ENCODE measurements around the gene SIDT2. TPM values are rescaled to one million over a fixed set of nuclear protein-coding genes. Genes with fewer than 3 reads are reported as not detected.

The SIDT2 gene
- total RNA-seq, 4 donors from 2014 or later = 63.4 to 101 (median 81.1) TPM

DNA sequence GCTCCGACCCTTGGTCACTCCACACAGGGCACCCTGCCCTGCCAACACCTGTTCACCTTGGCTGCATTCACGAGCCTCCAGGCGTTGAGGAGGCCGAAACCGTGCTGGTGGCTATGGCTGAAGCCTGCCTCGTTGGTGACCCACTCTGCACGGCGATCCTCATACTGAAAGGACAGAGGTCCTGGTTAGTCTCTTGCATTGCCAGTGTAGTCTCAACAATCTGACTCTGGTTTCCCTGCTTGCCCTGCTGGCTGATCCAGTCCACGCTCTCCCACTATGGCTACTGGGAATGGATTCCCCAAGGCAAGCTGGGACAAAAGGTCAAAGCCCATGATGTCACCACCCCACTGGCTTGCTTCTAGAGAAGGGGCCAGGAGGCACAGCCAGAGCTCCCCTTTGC, 40.5 kb downstream of the SIDT2 start:
- ATAC-seq (ENCODE audit: low FRiP score) = no peak
- TF ChIP-seq, protein P1, sequence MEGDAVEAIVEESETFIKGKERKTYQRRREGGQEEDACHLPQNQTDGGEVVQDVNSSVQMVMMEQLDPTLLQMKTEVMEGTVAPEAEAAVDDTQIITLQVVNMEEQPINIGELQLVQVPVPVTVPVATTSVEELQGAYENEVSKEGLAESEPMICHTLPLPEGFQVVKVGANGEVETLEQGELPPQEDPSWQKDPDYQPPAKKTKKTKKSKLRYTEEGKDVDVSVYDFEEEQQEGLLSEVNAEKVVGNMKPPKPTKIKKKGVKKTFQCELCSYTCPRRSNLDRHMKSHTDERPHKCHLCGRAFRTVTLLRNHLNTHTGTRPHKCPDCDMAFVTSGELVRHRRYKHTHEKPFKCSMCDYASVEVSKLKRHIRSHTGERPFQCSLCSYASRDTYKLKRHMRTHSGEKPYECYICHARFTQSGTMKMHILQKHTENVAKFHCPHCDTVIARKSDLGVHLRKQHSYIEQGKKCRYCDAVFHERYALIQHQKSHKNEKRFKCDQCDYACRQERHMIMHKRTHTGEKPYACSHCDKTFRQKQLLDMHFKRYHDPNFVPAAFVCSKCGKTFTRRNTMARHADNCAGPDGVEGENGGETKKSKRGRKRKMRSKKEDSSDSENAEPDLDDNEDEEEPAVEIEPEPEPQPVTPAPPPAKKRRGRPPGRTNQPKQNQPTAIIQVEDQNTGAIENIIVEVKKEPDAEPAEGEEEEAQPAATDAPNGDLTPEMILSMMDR (IDR thresholded peaks at IDR 0.05) = no peak
- peak; percentile 21 for DNase-seq (ENCODE audit: low spot score)

DNA sequence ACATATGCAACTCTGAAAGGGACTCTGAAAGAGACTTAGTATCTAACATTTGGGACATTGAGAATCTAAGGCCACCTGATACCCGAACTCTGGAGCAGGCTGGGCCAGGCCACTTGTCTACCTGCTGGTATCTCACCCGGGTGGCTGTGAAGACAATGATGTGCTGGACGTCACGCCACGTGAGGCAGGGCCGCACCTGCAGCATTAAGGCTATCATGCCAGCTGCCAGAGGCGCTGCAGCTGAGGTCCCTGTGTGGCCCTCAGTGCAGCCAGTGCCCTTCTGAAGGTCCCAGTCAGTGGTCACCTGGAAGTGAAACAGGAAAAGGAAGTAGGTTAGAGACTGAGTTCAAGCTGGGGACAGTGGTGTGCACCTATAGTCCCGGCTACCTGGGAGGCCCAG, 40.9 kb downstream of the SIDT2 start:
- TF ChIP-seq, protein P1 (IDR thresholded peaks at IDR 0.05) = no peak
- ATAC-seq (ENCODE audit: low FRiP score) (no peak), DNase-seq (ENCODE audit: low spot score) (peak; percentile 21)

DNA sequence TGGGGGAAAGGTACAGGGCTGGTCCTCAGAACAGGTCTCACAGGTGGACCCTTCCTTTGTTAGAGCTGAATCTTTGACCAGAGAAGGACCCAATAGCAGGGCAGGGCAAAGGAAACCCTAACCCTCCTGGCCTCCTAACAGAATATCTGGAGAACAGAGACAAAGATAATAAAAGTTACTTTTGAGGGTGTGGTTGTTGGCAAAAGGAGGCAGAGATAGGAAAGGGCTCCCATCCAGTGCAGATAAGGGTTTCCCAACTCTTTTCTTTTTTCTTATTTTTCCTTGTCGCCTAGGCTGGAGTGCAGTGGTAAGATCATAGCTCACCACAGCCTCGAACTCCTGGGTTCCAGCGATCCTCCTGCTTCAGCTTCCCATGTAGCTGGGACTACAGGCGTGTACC, 41.5 kb downstream of the SIDT2 start:
- no peak for ATAC-seq (ENCODE audit: low FRiP score)
- peak; percentile 5 for DNase-seq (ENCODE audit: low spot score)
- TF ChIP-seq, protein P1 (IDR thresholded peaks at IDR 0.05) = no peak

DNA sequence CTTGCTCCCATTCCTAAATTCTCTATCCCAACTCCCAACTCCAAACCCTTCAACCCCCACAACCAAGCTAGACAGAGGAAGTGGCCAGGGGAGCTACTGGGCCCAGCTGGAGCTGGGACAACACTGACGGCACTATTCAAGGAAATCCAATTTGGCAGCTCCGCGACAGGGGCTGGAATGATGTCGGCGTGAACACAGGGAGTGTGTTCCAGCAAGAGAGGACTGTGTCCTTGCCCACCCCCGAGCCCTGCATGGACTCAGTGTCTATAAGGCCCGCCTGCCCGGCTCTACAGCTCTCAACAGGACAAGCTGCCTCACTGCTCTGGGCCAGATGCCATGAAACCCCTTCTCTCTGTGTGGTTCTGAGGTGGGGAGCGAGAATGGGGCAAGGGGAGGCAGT, 42.0 kb downstream of the SIDT2 start:
- TF ChIP-seq, protein P1 (IDR thresholded peaks at IDR 0.05) = no peak
- peak; percentile 2 for ATAC-seq (ENCODE audit: low FRiP score)
- peak; percentile 23 for DNase-seq (ENCODE audit: low spot score)

DNA sequence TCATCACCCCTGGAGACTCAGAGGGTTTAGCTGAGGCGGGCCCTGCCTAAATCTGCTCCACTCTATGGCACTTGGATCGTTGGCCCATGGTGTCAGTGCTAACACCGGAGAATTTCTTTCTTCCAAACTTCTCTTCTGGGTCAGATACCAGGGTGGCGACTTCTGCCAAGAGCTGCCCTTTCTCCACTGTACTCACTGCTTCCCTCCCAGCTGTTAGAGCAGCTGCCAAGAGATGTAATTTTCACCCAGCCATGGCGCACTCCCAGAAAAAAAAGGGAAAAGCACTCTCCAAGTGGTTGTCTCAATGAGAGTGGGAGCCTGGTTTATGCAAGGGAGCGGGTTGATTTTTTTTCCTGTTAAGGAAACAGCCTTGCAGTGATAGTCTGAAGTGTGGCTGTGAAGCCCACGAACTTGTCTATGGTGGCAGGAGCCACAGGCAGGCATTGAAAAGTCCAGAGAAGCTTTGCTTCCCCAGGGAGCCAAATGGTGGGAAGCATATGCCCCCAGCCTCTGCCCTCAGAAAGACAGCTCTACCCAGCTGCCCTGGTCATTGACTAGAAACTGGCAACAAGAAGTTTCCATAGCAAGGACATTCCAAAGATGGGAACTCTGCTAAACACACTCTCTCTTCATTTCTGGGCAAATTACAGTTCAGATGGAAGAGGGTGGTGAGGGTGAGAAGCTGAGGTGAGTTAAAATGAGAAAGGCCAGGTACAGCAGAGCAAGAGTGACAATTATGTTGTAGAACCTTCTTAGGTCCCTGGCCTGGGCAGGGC, 42.6 kb downstream of the SIDT2 start:
- TF ChIP-seq, protein P1 (IDR thresholded peaks at IDR 0.05) = no peak
- ATAC-seq (ENCODE audit: low FRiP score) = peak; percentile 39
- no peak for DNase-seq (ENCODE audit: low spot score)

DNA sequence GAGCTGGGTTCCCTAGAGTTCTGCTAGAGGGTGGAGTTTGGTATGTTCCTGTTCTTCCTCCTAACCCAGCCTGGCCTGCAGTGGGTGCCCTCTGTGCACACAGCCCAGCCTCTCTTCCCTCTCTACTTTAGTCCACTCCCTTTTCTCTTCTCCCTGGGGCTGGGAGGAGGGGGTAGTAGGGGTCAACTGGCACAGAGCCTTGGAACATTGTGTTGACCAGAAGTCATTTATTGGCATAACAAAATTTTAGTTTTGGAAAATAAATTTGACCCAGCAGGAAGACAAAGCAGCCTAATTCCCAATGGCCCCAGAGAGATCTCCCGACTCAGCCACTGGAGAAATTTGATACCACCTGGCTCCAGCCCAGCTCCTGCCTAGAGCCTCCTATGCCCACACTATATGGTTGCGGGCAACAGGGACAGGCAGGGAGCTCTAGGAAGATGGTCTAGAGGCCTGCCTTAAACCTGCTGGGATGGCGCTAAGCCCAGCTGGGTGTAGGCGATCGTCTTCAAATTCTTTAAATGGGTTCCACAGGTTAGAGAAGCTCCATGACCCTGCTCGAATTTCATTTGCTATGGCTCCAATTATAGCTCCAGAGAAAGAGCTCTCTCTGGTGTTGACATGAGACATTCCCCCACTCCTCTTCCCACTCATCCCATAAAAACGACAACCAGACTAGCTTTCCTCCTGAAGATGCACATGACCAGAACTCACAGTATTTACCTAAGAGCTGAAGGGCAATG, 43.4 kb downstream of the SIDT2 start:
- DNase-seq (ENCODE audit: low spot score) (peak; percentile 25), ATAC-seq (ENCODE audit: low FRiP score) (peak; percentile 19)
- TF ChIP-seq, protein P1 (IDR thresholded peaks at IDR 0.05) = no peak

Data from omental fat pad (tissue), 4 donors.